Mammary epithelial cell (primary cell): ENCODE measurements around the gene PLXNA2.

Experiments used
- CTCF ChIP-seq, 2 donors: IDR thresholded peaks in 1 of 2; conservative IDR thresholded peaks in 1 of 2; 2 replicates each; pipeline ENCODE4 v1.5.1; 2011 to 2012; ENCODE audit warnings: inconsistent platforms in 2 of 2, low read length in 2 of 2, mild to moderate bottlenecking in 2 of 2, control low read depth in 1 of 2, low read depth in 1 of 2; ENCODE audit not compliant: insufficient read depth in 1 of 2; ENCODE audit errors: extremely low read depth in 1 of 2
- EZH2 ChIP-seq: IDR thresholded peaks from 2 replicates; pipeline ENCODE4 v1.6.1; 2012; ENCODE audit warnings: low read length, inconsistent platforms, borderline replicate concordance

- TF ChIP-seq EZH2 (no peak), CTCF (conservative IDR thresholded peaks at IDR 0.05 in 1 of 2, IDR thresholded peaks at IDR 0.05 in 1 of 2; ENCODE audit: extremely low read depth in 1 of 2, insufficient read depth in 1 of 2, low read depth in 1 of 2, low read length in 2 of 2) (no peak)
These were observed 251.4 kb downstream of the PLXNA2 start for GRCh38 chr1:207992677-207993236.
